Measurements from ENCODE around the gene TXNL4B.
A peak's percentile ranks its signal among the peaks of the same experiment; 100 is the strongest.
"Not testable (repeated sequence)": the region's sequence is repeated elsewhere in the genome, so short reads cannot be mapped to it uniquely, and the experiment has no call there.

Gene TXNL4B

DNA sequence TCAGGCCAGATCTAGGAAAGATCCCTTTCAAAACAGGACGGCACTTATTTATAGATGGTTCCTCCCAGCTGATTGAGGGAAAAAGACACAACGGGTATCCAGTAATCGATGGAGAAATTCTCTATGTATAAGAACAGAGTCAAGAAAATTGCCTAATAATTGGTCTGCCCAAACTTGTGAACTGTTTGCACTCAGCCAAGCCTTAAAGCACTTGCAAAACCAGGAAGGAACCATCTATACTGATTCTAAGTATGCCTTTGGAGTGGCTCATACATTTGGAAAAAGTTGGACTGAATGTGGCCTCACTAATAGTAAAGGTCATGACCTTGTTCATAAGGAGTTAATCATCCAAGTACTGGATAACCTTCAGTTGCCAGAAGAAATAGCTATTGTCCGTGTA lies 24.5 kb downstream of the TXNL4B start:
- H3K27ac ChIP-seq = no peak overlapping the region
- H3K36me3 ChIP-seq = no peaks in the 10 kb centered on the region
- no peak for DNase-seq
- H3K9me3 ChIP-seq (ENCODE audit: severe bottlenecking) = no peaks in the 10 kb centered on the region
- H3K27me3 ChIP-seq (ENCODE audit: insufficient read depth, low read depth, severe bottlenecking) = no peaks in the 10 kb centered on the region
- TF ChIP-seq, protein P1, sequence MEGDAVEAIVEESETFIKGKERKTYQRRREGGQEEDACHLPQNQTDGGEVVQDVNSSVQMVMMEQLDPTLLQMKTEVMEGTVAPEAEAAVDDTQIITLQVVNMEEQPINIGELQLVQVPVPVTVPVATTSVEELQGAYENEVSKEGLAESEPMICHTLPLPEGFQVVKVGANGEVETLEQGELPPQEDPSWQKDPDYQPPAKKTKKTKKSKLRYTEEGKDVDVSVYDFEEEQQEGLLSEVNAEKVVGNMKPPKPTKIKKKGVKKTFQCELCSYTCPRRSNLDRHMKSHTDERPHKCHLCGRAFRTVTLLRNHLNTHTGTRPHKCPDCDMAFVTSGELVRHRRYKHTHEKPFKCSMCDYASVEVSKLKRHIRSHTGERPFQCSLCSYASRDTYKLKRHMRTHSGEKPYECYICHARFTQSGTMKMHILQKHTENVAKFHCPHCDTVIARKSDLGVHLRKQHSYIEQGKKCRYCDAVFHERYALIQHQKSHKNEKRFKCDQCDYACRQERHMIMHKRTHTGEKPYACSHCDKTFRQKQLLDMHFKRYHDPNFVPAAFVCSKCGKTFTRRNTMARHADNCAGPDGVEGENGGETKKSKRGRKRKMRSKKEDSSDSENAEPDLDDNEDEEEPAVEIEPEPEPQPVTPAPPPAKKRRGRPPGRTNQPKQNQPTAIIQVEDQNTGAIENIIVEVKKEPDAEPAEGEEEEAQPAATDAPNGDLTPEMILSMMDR (IDR thresholded peaks at IDR 0.05; ENCODE audit: low read depth, low read length) = no peak
- no peak overlapping the region for H3K4me3 ChIP-seq (ENCODE audit: low read depth, low read length)

DNA sequence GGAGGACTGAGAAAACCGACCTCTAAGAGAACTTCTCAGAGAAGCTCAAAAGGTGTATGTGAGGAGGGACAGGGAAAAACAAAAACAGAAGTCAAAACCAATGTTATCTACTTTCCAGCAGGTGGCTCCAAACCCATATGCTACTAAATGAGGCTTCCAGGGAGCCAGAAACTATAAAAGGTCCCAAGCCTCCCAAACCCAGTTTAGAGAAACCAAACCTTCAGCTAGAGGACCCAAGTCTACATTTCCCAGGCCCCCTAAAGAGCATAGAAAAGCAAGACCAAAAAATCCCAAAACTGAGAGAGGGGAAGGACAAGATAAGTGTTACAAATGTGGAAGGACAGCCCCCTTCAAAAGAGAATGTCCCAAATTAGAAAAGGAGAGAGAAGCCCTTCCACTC lies 26.7 kb downstream of the TXNL4B start:
- TF ChIP-seq, protein P1 (IDR thresholded peaks at IDR 0.05; ENCODE audit: low read depth, low read length) = peak; percentile 67
- Histone ChIP-seq H3K27ac (no peak overlapping the region), H3K4me3 (ENCODE audit: low read depth, low read length) (no peak overlapping the region), H3K27me3 (ENCODE audit: insufficient read depth, low read depth, severe bottlenecking) (no peaks in the 10 kb centered on the region), H3K36me3 (no peaks in the 10 kb centered on the region), H3K9me3 (ENCODE audit: severe bottlenecking) (no peaks in the 10 kb centered on the region)
- DNase-seq = no peak

DNA sequence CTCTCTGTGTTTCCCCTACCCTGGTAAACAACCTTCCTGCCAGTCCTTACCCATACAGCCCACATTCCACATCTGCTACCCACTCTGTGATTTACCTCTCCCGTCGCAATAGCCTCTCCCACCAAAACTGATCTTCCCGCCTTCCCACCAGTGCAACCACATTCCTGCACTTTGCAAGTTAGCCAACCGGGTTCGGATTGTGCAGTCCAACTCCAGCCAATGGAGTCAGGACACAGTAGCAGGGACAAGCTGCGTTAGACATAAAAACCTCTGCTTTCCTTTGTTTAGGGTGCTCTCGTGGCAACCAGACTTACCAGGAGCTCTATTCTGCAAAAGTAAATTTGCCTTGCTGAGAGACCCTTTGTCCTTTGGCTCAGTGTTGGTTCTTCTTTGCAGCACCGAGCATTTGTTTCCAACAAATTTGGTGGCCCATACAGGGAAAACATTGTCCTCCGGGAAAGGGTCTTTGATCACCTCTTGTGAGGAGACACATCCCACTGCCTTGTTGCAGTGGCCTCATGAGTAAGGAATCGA lies 29.0 kb downstream of the TXNL4B start:
- Histone ChIP-seq H3K27ac (no peak overlapping the region), H3K27me3 (ENCODE audit: insufficient read depth, low read depth, severe bottlenecking) (no peaks in the 10 kb centered on the region), H3K9me3 (ENCODE audit: severe bottlenecking) (no peaks in the 10 kb centered on the region), H3K4me3 (ENCODE audit: low read depth, low read length) (no peak overlapping the region), H3K36me3 (no peaks in the 10 kb centered on the region)
- TF ChIP-seq, protein P1 (IDR thresholded peaks at IDR 0.05; ENCODE audit: low read depth, low read length) = no peak
- DNase-seq = no peak

DNA sequence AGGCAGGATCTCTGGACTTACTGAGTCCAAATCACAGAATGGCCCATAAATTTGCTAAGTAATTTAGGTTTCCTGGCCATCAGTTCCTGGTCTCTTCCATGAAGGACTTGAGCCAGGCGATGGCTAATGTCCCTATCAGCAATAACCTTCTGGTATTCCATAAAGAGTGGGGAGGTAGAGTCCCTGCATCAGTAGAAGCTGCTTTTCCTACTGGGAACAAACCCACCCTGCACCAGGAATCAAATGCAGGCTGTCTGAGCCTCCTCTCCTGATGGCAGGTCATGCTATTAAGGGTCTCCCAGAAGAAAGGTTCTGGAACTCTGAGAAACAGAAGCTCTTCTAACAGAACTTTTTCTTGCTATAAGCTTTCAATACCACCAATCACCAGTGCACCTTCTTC lies 31.9 kb downstream of the TXNL4B start:
- Histone ChIP-seq H3K4me3 (ENCODE audit: low read depth, low read length) (no peak overlapping the region), H3K36me3 (no peaks in the 10 kb centered on the region), H3K9me3 (ENCODE audit: severe bottlenecking) (no peaks in the 10 kb centered on the region), H3K27me3 (ENCODE audit: insufficient read depth, low read depth, severe bottlenecking) (no peaks in the 10 kb centered on the region), H3K27ac (no peak overlapping the region)
- DNase-seq = no peak
- TF ChIP-seq, protein P1 (IDR thresholded peaks at IDR 0.05; ENCODE audit: low read depth, low read length) = no peak

DNA sequence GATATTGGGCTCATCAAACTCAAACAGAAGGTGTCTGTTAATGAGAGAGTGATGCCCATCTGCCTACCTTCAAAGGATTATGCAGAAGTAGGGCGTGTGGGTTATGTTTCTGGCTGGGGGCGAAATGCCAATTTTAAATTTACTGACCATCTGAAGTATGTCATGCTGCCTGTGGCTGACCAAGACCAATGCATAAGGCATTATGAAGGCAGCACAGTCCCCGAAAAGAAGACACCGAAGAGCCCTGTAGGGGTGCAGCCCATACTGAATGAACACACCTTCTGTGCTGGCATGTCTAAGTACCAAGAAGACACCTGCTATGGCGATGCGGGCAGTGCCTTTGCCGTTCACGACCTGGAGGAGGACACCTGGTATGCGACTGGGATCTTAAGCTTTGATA lies 33.0 kb downstream of the TXNL4B start:
- no peak for DNase-seq
- Histone ChIP-seq H3K27me3 (ENCODE audit: insufficient read depth, low read depth, severe bottlenecking) (no peaks in the 10 kb centered on the region), H3K27ac (no peak overlapping the region), H3K9me3 (ENCODE audit: severe bottlenecking) (no peaks in the 10 kb centered on the region), H3K36me3 (no peaks in the 10 kb centered on the region), H3K4me3 (ENCODE audit: low read depth, low read length) (no peak overlapping the region)
- TF ChIP-seq, protein P1 (IDR thresholded peaks at IDR 0.05; ENCODE audit: low read depth, low read length) = no peak

DNA sequence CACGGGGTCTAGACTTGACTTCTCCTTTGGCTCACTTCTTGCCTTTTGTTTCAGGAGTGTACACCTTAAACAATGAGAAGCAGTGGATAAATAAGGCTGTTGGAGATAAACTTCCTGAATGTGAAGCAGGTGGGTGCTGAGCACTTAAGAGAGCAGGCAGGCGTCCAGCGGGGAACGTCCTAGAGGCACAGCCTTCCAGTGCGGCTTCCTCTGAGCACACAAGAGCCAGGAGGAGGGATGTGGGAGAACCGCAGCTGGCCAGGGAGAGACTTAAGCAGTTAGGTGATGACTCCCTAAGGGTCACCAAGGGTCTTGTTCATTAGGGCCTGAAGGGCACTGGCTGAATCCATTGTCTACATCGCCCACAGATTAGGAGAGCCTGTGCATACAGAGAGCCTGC lies 34.4 kb downstream of the TXNL4B start:
- not testable (repeated sequence) for H3K9me3 ChIP-seq (ENCODE audit: severe bottlenecking); H3K27ac ChIP-seq; H3K27me3 ChIP-seq (ENCODE audit: insufficient read depth, low read depth, severe bottlenecking); H3K4me3 ChIP-seq (ENCODE audit: low read depth, low read length); DNase-seq; H3K36me3 ChIP-seq

DNA sequence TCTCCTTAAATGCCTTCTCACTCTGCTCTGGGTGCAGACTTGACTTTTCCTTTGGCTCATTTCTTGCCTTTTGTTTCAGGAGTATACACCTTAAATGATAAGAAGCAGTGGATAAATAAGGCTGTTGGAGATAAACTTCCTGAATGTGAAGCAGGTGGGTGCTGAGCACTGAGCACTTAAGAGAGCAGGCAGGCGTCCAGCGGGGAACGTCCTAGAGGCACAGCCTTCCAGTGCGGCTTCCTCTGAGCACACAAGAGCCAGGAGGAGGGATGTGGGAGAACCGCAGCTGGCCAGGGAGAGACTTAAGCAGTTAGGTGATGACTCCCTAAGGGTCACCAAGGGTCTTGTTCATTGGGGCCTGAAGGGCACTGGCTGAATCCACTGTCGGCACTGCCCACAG lies 36.1 kb downstream of the TXNL4B start:
- DNase-seq; H3K4me3 ChIP-seq (ENCODE audit: low read depth, low read length); H3K9me3 ChIP-seq (ENCODE audit: severe bottlenecking); H3K36me3 ChIP-seq; H3K27me3 ChIP-seq (ENCODE audit: insufficient read depth, low read depth, severe bottlenecking); H3K27ac ChIP-seq: not testable (repeated sequence)

Data from WERI-Rb-1 (cell line).